Measurements from ENCODE around the gene GPR107. TPM values are rescaled to one million over a fixed set of nuclear protein-coding genes. Genes with fewer than 3 reads are reported as not detected.

GPR107 gene
- total RNA-seq, 2 experiments from 2014 or later = 10.4 to 24.3 TPM

GRCh38 chr9:130155647-130156046 lies 101.9 kb downstream of the GPR107 start:
- Histone ChIP-seq H2AFZ (ENCODE audit: low read length) (no peak overlapping the region), H3K4me2 (ENCODE audit: low read length) (no peak overlapping the region), H3K9me2 (ENCODE audit: insufficient read depth, low read length) (no peaks in the 10 kb centered on the region), H3K79me2 (ENCODE audit: insufficient read depth, low read depth, low read length) (no peaks in the 10 kb centered on the region), H3K27ac (ENCODE audit: low read depth, low read length, poor library complexity, severe bottlenecking) (no peak overlapping the region), H3K4me1 (ENCODE audit: insufficient read depth, low read length, poor library complexity, severe bottlenecking) (no peaks in the 10 kb centered on the region), H3K9me3 (ENCODE audit: low read length) (no peaks in the 10 kb centered on the region), H3K4me3 (ENCODE audit: low read depth, low read length, poor library complexity, severe bottlenecking) (no peak overlapping the region), H4K20me1 (ENCODE audit: insufficient read depth, low read length) (no peaks in the 10 kb centered on the region), H3K36me3 (ENCODE audit: insufficient read depth, low read length) (no peaks in the 10 kb centered on the region)
- TF ChIP-seq EZH2phosphoT487 (IDR thresholded peaks at IDR 0.05; ENCODE audit: borderline replicate concordance, low read depth, low read length) (no peak), CTCF (conservative IDR thresholded peaks at IDR 0.05; ENCODE audit: low read length) (no peak)
- CTCF ChIA-PET (ENCODE audit: unreplicated experiment) = interaction anchor here (0.5 kb wide), 2 partner anchors 11 to 538 kb away, joined by 5 to 8 read pairs; partner anchors contain the start of gene EXOSC2
- no peak for DNase-seq (ENCODE audit: low spot score)
- BruUV-seq (replicated peaks) = no TSS peak
- intact Hi-C loops (cut with micrococcal nuclease; ENCODE audit: unreplicated experiment) = no loop called here
- POLR2A ChIA-PET = no interaction called here

GRCh38 chr9:130156672-130157071 lies 103.0 kb downstream of the GPR107 start:
- H3K9me3 ChIP-seq (ENCODE audit: low read length) = no peaks in the 10 kb centered on the region
- CTCF ChIA-PET (ENCODE audit: unreplicated experiment) = no interaction called here
- intact Hi-C loops (cut with micrococcal nuclease; ENCODE audit: unreplicated experiment) = no loop called here

More at GRCh38 chr9:130156672-130157071, 103.0 kb downstream of the GPR107 start:
- no peaks in the 10 kb centered on the region for H4K20me1 ChIP-seq (ENCODE audit: insufficient read depth, low read length)
- no peak for DNase-seq (ENCODE audit: low spot score)
- TF ChIP-seq EZH2phosphoT487 (IDR thresholded peaks at IDR 0.05; ENCODE audit: borderline replicate concordance, low read depth, low read length) (no peak), CTCF (conservative IDR thresholded peaks at IDR 0.05; ENCODE audit: low read length) (0 out of 2 replicates have a peak, but pooled peaks have one; percentile 16)
- H2AFZ ChIP-seq (ENCODE audit: low read length) = no peak overlapping the region
- no peaks in the 10 kb centered on the region for H3K79me2 ChIP-seq (ENCODE audit: insufficient read depth, low read depth, low read length)
- no peaks in the 10 kb centered on the region for H3K4me1 ChIP-seq (ENCODE audit: insufficient read depth, low read length, poor library complexity, severe bottlenecking)
- H3K4me2 ChIP-seq (ENCODE audit: low read length) = no peak overlapping the region
- no peak overlapping the region for H3K4me3 ChIP-seq (ENCODE audit: low read depth, low read length, poor library complexity, severe bottlenecking)
- POLR2A ChIA-PET = no interaction called here
- H3K36me3 ChIP-seq (ENCODE audit: insufficient read depth, low read length) = no peaks in the 10 kb centered on the region
- BruUV-seq (replicated peaks) = no TSS peak
- no peaks in the 10 kb centered on the region for H3K9me2 ChIP-seq (ENCODE audit: insufficient read depth, low read length)
- H3K27ac ChIP-seq (ENCODE audit: low read depth, low read length, poor library complexity, severe bottlenecking) = no peak overlapping the region
